ENCODE data around the gene MCRIP1.

The MCRIP1 gene

DNA sequence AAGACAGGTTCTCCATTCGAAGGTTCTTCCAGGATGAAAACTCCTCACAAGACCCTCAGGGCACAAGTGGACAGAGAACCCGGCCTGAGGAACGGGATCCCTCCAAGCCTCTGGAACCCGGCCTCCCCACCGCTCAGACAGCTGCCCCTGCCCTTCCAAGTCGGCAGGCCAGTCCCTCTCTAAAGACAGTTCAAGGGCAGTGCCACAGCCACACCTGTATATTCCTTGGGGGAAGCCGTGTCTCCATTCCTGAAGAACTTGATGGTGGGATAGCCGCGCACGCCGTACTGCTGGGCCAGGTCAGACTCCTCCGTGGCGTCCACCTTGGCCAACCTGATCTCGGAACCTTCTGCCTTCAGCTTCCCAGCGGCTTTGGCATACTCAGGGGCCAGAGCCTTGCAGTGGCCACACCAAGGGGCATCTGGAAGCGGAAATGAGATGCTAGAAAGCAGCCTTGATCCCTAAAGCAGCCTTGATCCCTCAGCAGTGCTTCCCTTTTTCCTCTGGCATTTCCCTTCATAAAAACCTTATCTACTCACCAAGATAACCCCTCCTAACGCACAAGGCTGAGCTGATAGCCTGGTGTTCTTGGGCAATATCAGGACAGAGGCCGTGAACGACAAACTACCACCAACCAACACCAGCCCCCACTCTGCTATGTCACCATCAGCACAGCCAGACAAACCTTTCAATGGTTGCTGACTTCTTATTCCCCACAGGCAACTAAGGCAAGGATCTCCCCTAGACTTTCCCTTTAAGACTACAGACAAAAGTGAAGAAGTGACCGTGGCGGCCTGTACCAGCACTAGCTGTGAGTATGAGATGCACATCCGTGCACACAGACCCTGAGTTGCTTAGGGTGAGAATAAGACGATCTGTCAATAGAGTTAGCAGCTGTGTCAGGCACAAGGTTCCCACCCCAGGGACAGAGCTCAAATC, 26.1 kb upstream of the MCRIP1 start:
- no peaks in the 10 kb centered on the region for H3K27me3 ChIP-seq (ENCODE audit: insufficient read depth, low read length)
- no peaks in the 10 kb centered on the region for H3K9me2 ChIP-seq (ENCODE audit: low read depth, low read length)
- no peaks in the 10 kb centered on the region for H3K9me3 ChIP-seq (ENCODE audit: low read length)
- TF ChIP-seq, protein P1, sequence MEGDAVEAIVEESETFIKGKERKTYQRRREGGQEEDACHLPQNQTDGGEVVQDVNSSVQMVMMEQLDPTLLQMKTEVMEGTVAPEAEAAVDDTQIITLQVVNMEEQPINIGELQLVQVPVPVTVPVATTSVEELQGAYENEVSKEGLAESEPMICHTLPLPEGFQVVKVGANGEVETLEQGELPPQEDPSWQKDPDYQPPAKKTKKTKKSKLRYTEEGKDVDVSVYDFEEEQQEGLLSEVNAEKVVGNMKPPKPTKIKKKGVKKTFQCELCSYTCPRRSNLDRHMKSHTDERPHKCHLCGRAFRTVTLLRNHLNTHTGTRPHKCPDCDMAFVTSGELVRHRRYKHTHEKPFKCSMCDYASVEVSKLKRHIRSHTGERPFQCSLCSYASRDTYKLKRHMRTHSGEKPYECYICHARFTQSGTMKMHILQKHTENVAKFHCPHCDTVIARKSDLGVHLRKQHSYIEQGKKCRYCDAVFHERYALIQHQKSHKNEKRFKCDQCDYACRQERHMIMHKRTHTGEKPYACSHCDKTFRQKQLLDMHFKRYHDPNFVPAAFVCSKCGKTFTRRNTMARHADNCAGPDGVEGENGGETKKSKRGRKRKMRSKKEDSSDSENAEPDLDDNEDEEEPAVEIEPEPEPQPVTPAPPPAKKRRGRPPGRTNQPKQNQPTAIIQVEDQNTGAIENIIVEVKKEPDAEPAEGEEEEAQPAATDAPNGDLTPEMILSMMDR (IDR thresholded peaks at IDR 0.05; ENCODE audit: low read length) = no peak
- no peak for TF ChIP-seq EZH2 (IDR thresholded peaks at IDR 0.05; ENCODE audit: borderline replicate concordance, low read length)
- no peaks in the 10 kb centered on the region for H3F3A ChIP-seq (ENCODE audit: insufficient read depth, low read length)
- H3K4me1 ChIP-seq (ENCODE audit: insufficient read depth, low read length, severe bottlenecking) = peaks cover 36% of the 10 kb centered on the region
- H3K79me2 ChIP-seq (ENCODE audit: insufficient read depth, low read length) = peaks cover 32% of the 10 kb centered on the region
- H3K36me3 ChIP-seq (ENCODE audit: insufficient read depth, low read length) = peaks cover 62% of the 10 kb centered on the region
- peak overlapping the region; percentile 98 for H3K4me2 ChIP-seq (ENCODE audit: low read length)
- H4K20me1 ChIP-seq (ENCODE audit: insufficient read depth, low read length) = no peaks in the 10 kb centered on the region
- H3K27ac ChIP-seq (ENCODE audit: low read depth, low read length, poor library complexity, severe bottlenecking) = no peak overlapping the region
- H3K4me3 ChIP-seq (ENCODE audit: low read depth, low read length, poor library complexity, severe bottlenecking) = peak overlapping the region; percentile 98
- peak overlapping the region; percentile 99 for H3K9ac ChIP-seq (ENCODE audit: low read length)
- H2AFZ ChIP-seq (ENCODE audit: low read length) = no peak overlapping the region

DNA sequence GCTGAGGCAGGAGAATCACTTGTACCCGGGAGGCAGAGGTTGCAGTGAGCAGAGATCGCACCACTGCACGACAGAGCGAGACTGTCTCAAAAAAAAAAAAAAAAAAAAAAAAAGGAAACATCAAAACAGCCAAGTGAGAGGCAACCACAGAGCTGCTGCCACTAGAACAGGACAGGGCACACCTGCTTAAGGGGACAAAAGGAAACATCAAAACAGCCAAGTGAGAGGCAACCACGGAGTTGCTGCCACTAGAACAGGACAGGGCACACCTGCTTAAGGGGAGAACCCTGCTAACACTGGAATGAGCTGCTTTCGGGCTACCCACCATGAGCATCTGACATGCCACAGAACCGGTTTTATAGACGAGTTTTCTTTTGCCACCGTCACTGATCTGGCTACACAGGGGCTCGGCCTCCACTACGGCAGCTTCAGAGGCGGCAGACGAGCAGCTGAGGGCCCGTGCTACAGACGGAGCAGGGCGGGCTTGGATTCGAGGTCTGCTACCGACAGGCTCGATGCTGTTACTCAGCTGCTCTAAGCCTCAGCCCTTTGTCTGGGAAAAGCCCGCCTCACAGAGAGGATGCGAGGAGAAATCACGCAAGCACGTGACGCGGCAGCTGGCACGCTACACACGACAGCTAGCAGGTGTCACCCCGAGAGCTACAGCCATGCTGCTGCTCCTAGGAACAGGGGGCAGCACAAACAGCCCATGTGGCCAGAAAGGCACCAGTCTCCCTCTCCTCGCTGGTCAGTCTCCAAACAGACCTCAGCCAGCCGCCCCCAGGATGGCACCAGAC, 25.3 kb upstream of the MCRIP1 start:
- no peak overlapping the region; the same call in 1 of the 2 replicates for H3K9ac ChIP-seq (ENCODE audit: low read length)
- H4K20me1 ChIP-seq (ENCODE audit: insufficient read depth, low read length) = no peaks in the 10 kb centered on the region
- peaks cover 36% of the 10 kb centered on the region for H3K4me1 ChIP-seq (ENCODE audit: insufficient read depth, low read length, severe bottlenecking)
- no peak for TF ChIP-seq EZH2 (IDR thresholded peaks at IDR 0.05; ENCODE audit: borderline replicate concordance, low read length)
- H3K27me3 ChIP-seq (ENCODE audit: insufficient read depth, low read length) = no peaks in the 10 kb centered on the region
- H2AFZ ChIP-seq (ENCODE audit: low read length) = no peak overlapping the region
- no peak overlapping the region for H3K27ac ChIP-seq (ENCODE audit: low read depth, low read length, poor library complexity, severe bottlenecking)
- no peaks in the 10 kb centered on the region for H3F3A ChIP-seq (ENCODE audit: insufficient read depth, low read length)
- peak overlapping the region; percentile 98 for H3K4me2 ChIP-seq (ENCODE audit: low read length)
- peaks cover 32% of the 10 kb centered on the region for H3K79me2 ChIP-seq (ENCODE audit: insufficient read depth, low read length)
- no peaks in the 10 kb centered on the region for H3K9me2 ChIP-seq (ENCODE audit: low read depth, low read length)
- H3K4me3 ChIP-seq (ENCODE audit: low read depth, low read length, poor library complexity, severe bottlenecking) = peak overlapping the region; percentile 98
- H3K9me3 ChIP-seq (ENCODE audit: low read length) = no peaks in the 10 kb centered on the region
- H3K36me3 ChIP-seq (ENCODE audit: insufficient read depth, low read length) = peaks cover 64% of the 10 kb centered on the region

DNA sequence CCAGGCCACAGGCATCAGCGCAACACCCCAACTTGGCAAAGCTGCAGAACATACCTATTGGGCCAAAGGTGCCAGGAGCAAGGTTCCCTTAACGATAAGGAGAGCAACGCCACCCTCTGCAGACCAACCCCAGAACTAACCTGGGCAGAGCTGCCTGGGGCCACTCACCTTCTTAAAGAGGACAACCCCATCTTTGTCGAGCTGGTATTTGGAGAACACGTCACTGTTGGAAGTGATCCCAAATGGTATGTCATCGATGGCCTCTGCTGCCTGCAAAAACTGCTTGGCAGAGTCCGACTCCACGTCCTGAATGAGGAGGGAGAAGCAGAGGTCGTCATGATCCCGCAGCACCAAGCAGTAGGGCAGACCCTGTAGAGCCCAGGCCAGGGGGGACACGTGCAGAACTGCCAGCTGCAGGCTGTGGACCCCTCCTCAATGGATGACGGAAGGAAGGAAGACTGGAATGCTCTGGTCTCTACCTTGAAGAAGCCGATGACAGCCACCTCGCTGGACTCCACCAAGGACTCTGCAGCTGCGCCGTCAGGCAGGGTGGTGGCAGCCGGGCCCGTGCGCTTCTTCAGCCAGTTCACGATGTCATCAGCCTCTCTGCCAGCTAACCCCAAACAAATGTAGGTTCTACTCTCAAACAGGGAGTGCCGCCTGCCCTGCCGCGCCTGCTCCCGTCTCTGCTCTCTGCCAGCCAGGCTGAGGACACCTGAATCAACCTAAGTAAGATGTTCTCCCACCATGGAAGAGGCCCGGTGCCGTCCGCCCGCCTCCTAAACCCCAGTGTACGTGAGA, 22.1 kb upstream of the MCRIP1 start:
- Histone ChIP-seq H3K27ac (ENCODE audit: low read depth, low read length, poor library complexity, severe bottlenecking) (no peak overlapping the region), H4K20me1 (ENCODE audit: insufficient read depth, low read length) (no peaks in the 10 kb centered on the region), H3K4me3 (ENCODE audit: low read depth, low read length, poor library complexity, severe bottlenecking) (no peak overlapping the region), H3K9me2 (ENCODE audit: low read depth, low read length) (no peaks in the 10 kb centered on the region), H3K9me3 (ENCODE audit: low read length) (no peaks in the 10 kb centered on the region), H3K4me1 (ENCODE audit: insufficient read depth, low read length, severe bottlenecking) (peaks cover 17% of the 10 kb centered on the region), H3K79me2 (ENCODE audit: insufficient read depth, low read length) (peaks cover 27% of the 10 kb centered on the region), H3F3A (ENCODE audit: insufficient read depth, low read length) (no peaks in the 10 kb centered on the region), H2AFZ (ENCODE audit: low read length) (no peak overlapping the region), H3K9ac (ENCODE audit: low read length) (no peak overlapping the region), H3K4me2 (ENCODE audit: low read length) (no peak overlapping the region), H3K27me3 (ENCODE audit: insufficient read depth, low read length) (no peaks in the 10 kb centered on the region), H3K36me3 (ENCODE audit: insufficient read depth, low read length) (peaks cover 82% of the 10 kb centered on the region)
- TF ChIP-seq, protein P1 (IDR thresholded peaks at IDR 0.05; ENCODE audit: low read length) = no peak
- no peak for TF ChIP-seq EZH2 (IDR thresholded peaks at IDR 0.05; ENCODE audit: borderline replicate concordance, low read length)

All from OCI-LY1 (cell line).